Measurements from ENCODE around the gene CNTN4.

The CNTN4 gene

GRCh38 chr3:2266606-2267005 lies 167.9 kb downstream of the CNTN4 start:
- DNase-seq (ENCODE audit: low read depth in 3 of 3): no peak

GRCh38 chr3:2268779-2269178 lies 170.1 kb downstream of the CNTN4 start:
- no peak for DNase-seq (ENCODE audit: low read depth in 3 of 3)

GRCh38 chr3:2274526-2274925 lies 175.9 kb downstream of the CNTN4 start:
- DNase-seq (ENCODE audit: low read depth in 3 of 3): no peak

GRCh38 chr3:2283818-2284217 lies 185.2 kb downstream of the CNTN4 start:
- no peak for DNase-seq (ENCODE audit: low read depth in 3 of 3)

- no peak for DNase-seq (ENCODE audit: low read depth in 3 of 3)
These were observed 202.3 kb downstream of the CNTN4 start for GRCh38 chr3:2300938-2301337.

- DNase-seq (ENCODE audit: low read depth in 3 of 3): no peak
These were observed 202.7 kb downstream of the CNTN4 start for GRCh38 chr3:2301361-2301760.

GRCh38 chr3:2303566-2303965 lies 204.9 kb downstream of the CNTN4 start:
- DNase-seq (ENCODE audit: low read depth in 3 of 3): no peak

GRCh38 chr3:2311022-2311421 lies 212.4 kb downstream of the CNTN4 start:
- DNase-seq (ENCODE audit: low read depth in 3 of 3): no peak

- no peak for DNase-seq (ENCODE audit: low read depth in 3 of 3)
These were observed 218.9 kb downstream of the CNTN4 start for GRCh38 chr3:2317521-2317920.

GRCh38 chr3:2334921-2335320 lies 236.3 kb downstream of the CNTN4 start:
- DNase-seq (ENCODE audit: low read depth in 3 of 3): no peak

GRCh38 chr3:2343031-2343682 lies 244.5 kb downstream of the CNTN4 start:
- DNase-seq (ENCODE audit: low read depth in 3 of 3): no peak

- no peak for DNase-seq (ENCODE audit: low read depth in 3 of 3)
These were observed 253.6 kb downstream of the CNTN4 start for GRCh38 chr3:2352134-2352762.

- no peak for DNase-seq (ENCODE audit: low read depth in 3 of 3)
These were observed 256.0 kb downstream of the CNTN4 start for GRCh38 chr3:2354702-2355101.

GRCh38 chr3:2356298-2356950 lies 257.8 kb downstream of the CNTN4 start:
- no peak for DNase-seq (ENCODE audit: low read depth in 3 of 3)

GRCh38 chr3:2360815-2361214 lies 262.1 kb downstream of the CNTN4 start:
- DNase-seq (ENCODE audit: low read depth in 3 of 3): no peak

GRCh38 chr3:2362122-2362521 lies 263.5 kb downstream of the CNTN4 start:
- no peak for DNase-seq (ENCODE audit: low read depth in 3 of 3)

- no peak for DNase-seq (ENCODE audit: low read depth in 3 of 3)
These were observed 265.2 kb downstream of the CNTN4 start for GRCh38 chr3:2363854-2364253.

- no peak for DNase-seq (ENCODE audit: low read depth in 3 of 3)
These were observed 271.7 kb downstream of the CNTN4 start for GRCh38 chr3:2370317-2370716.

GRCh38 chr3:2372306-2372705 lies 273.6 kb downstream of the CNTN4 start:
- no peak for DNase-seq (ENCODE audit: low read depth in 3 of 3)

GRCh38 chr3:2375376-2375775 lies 276.7 kb downstream of the CNTN4 start:
- no peak for DNase-seq (ENCODE audit: low read depth in 3 of 3)

- DNase-seq (ENCODE audit: low read depth in 3 of 3): no peak
These were observed 278.6 kb downstream of the CNTN4 start for GRCh38 chr3:2377281-2377680.

- DNase-seq (ENCODE audit: low read depth in 3 of 3): no peak
These were observed 292.4 kb downstream of the CNTN4 start for GRCh38 chr3:2390926-2391532.

- DNase-seq (ENCODE audit: low read depth in 3 of 3): no peak
These were observed 293.2 kb downstream of the CNTN4 start for GRCh38 chr3:2391896-2392295.
